Activated CD4-positive, alpha-beta T cell treated with anti-CD3 and anti-CD28 coated beads, Interleukin-2, amount 50 U/mL, for 48 hours (primary cell): ENCODE measurements around the gene AQP5.

Experiments used
- DNase-seq, 2 experiments: peaks; one replicate each; pipeline ENCODE4 v3.0.0-alpha.2; 2020

AQP5 gene

DNA sequence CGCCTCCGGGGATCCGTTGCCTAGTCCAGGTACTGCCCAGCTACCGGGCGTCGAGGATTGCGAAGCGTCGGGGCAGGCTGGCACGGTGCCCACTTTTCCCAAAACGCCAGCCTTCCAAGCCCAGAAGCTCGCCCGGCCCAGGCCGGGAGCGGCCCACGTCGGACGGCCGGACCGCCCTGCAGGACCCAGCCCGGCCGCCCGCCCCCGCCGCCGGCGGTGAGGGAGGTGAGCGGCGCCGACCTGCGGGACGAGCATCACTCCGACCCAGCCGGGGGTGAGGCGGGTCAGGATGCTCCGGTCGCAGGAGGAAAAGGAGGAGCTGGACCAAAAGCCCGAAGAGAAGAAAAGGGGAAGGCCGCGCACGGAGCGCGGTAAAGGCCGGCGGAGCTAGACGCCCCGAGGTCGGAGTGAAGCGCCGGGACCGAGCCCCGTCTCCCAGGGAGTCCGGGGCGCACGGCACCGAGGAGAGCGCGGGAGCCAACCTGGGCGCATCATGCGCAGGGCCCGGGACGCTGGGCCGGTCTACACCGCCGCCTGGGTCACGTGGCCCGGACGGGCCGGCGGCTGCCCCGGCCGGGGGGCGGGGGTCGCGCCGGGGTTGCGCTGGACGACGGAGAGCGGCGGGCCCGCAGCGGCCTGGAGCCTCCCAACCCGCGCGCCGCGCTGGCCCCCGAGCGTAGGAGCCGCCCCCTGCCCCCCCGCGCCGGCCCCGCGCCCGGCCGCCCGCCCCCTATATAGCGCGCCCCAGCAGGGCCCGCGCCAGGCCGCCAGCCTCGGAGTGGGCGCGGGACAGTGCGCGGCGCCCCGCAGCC, at the start of gene AQP5:
Gene AQP5 (plus strand): TSS at position 762 of the 812 bp plus-strand sequence. CDS start 146 bp downstream, outside the sequence.
- no peak for DNase-seq

GRCh38 chr12:49912345-49913255, 49.1 kb upstream of the AQP5 start:
- DNase-seq = no peak

DNA sequence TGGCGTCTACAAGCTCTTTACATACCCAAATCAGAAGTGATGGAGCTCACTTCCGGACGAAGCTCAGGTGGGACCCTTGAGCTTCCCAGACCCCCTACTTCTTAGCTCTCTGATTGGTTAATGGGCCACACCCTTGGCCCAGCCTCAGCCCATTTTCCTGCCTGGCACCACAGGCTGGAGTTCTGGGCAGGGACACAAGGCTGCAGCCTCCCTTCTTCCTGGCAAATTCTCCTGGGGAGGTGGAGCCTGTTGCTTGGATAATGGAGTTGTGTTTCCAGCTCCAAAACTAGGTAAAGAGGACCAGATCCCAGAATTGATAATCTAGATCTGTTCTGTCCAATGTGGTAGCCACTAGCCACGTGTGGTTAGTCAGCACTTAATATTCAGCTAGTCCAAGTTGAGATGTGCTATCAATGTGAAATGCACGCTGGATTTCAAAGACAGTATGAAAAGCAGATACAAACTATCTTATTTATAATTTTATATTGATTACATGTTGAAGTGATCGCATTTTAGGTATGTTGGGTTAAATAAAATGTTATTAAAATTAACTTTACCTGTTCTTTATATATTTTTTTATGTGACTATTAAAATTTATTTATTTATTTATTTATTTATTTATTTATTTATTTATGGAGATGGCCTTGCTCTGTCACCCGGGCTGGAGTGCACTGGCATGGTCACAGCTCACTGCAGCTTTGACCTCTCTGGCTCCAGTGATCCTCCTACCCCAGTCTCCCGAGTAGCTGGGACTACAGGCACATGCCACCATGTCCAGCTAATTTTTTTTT, 45.3 kb upstream of the AQP5 start:
- no peak for DNase-seq

DNA sequence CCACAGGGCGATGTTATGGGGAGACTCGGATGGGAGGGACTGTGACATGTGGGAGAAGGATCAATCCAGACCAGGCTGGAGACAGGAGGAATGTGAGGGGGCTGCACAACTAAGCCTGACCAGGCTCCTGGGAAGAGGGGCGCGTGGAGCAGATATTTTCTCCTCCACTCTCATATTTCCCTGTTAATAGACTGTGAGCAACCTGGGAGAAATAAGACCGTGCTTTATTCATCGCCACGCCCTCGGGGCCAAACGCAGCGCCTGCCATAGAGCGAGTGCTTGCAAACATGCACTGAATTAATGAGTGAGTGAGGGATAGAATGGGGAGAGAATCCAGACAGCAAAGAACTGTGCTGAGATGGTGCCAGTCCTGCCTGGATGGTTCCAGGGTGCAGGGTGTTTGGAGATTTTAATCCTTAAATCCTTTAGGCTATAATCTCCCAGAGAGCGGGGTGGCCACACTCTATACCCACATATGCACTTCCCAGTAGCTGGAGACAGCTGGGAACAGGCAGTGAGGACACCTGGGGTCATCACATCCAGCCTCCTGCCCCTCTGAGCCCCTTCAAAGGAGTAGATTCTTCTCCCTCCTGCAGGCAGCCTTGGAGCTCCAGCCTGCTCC, 44.4 kb upstream of the AQP5 start:
- no peak for DNase-seq

DNA sequence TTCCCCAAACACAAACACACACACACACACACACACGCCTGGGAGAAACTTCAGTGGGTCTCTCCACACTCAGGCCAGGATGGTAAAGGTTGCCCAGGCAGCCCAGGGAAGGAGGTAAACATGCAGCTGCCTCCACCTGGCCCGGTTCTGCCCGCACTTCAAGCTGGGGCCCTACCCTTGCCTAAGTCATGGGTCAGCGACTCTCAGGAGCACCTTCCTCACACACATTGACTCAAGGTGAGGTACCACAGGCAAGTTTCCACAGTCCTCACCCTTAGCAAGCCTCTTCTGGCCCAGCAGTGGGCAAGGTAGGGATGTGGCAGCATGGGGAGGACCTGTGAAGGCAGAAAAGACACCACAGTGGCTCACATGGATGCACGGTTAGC, 43.9 kb upstream of the AQP5 start:
- DNase-seq = no peak

DNA sequence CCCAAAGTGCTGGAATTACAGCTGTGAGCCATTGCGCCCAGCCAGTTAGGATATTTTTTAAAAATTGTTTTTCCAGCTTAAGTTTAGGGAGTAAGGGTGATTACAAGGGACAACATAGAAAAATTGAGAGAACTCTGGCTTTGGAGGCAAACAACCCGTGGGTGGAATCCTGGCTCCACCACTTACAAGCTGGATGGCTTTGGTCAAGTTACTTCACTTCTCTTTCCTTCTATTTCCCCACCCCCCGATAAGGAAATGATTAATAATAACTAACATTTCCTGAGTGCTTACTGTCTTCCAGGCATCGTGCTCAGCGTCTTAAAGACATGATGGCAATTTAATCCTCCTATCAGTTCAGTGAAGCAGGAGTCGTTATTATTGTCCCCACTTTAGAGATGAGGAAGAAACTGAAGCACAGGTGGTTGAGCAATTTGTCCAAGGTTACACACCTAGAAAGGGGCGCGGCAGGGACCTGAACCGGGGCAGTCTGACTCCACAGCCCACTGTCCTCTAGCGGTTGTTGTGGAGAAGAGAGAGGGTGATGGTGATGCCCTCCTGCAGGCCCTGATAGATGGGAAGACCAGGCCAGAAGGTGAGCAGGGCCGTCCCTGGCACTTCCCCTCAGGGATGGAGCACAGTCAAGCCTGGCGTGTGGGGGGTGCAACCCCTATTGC, 41.3 kb upstream of the AQP5 start:
- no peak for DNase-seq

- DNase-seq = no peak
Measured at GRCh38 chr12:49920915-49921286, 40.8 kb upstream of the AQP5 start.

DNA sequence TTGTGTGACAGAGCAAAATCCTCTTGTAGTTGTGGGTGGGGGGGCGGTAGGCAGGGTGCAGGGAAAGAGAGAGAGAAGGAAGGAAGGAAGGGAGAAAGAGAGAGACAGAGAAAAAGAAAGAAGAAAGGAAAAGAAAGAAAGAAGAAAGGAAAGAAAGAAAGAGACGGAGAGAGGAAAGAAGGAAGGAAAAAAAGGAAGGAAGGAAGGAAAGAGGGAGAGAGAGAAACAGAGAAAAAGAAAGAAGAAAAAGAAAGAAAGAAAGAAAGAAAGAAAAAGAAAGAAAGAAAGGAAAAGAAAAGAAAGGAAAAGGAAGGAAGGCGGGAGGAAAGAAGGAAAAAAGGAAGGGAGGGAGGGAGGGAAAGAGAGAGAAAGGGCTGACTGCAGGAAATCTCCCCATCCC, 40.4 kb upstream of the AQP5 start:
- DNase-seq = no peak

GRCh38 chr12:49921936-49922335, 39.7 kb upstream of the AQP5 start:
- no peak for DNase-seq

DNA sequence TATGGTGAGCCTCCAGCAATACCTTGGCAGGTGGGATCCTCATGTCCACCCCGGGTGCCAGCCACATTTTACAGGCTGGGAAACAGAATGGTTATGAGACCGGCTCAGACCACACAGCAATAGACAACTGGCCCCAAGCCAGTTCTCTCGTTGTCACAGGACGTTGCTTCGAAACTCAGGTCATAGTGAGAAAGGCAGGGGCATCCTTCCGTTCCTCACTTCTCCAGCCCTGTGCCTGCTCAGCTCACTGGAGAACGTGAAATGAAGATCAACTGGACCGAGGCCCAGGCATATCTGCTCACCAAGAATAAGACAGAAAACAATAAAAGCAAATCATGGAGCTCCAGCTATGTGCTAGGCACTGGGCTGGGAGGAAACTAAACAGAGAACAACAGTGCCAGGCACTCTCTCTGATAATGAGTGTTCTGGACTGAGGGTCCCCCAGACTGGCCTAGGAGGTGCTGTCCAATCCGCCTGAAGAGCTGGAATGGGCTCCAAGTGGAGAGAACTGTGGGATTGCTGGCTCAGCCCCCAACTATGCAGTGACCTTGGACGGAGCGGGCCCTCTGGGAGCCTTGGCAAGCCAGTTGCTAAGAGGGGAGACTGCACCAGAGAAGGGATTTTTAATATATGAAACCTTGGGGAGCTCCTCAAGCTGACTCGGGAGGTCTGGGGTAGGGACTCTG, 39.2 kb upstream of the AQP5 start:
- DNase-seq = no peak

DNA sequence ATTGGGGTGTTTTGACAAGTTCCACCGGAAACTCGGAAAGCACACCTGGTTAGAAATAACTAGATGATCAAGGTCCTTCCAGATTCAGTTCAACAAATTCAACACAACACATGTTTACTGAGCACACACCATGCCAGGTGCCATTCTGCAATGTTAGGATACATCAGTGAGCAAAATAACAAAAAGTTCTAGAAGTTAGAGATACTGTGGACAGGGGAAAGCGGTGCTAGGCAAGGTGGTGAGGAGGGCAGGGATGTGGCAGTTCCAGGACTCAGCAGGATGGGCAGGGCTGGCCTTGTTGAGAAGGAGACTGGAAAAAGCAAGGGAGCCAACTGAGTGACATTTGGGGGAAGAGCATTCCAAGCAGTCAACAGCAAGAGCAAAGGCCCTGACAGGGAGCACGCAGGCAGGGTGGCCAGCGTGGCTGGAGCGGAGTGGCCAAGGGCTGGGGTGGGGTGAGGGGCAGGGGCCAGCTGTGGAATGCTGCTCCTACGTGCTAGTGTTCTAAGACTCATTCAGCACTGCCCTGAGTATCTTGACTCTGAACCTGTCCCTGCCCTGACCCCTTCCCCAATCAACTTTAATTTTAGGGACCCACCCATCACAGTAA, 38.5 kb upstream of the AQP5 start:
- DNase-seq = no peak

DNA sequence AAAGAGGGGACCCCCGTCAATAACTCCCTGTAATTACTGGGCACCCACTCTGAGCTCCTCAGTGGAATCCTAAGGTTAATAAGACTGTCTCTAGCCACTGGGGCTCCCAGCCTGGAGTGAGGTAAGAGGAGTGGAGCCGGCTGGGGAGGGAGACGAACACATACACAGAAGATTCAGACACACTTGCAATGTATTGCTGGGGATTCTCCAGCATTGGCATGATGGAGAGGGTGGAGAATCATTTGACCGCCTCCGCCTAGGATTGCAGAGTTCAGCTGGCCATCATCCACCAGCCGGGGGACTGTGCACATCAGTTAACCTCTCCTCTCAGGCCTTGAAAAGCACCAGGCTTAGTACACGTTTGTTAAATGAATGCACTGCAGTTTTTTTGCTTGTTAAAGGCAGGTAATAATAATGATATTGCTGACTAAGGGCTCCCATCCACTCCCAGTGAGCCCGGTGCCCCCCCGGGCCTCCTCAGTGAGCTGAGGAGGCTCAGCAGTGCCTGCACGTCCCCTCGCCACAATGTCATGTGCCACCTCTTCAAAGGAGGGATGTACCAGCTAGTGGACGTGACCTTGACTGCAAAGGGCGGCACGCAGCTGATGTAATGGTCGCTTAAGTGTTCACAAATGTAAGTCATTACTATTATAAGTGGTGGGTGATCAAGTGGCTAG, 37.7 kb upstream of the AQP5 start:
- no peak for DNase-seq

DNA sequence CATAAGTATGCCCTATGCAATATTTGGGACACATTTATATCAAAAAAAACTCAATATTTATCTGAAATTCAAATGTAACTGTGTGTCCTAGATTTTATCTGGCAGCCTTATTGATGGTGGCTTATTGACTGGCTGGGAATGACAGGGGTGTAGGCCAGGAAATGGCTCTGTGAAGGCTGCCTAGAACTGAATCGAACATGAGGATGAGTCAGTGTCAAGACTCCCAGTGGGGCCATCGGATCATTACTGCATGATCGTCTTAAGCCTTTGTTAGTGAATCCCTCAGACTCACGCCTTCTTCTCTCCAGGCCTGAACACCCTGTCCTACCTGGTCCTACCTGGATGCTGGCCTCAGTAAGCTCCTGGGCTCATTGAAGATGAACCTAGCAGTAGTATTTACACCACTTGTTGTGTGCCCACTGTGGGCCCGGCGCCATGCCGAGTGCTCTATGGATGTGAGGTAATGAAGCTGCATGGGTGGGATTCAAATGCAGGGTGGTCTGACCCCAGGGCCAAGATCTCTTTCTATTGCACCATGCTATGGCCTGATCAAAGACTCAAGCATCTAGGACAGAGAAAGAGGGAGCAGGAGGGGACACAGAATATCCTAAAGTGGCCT, 36.9 kb upstream of the AQP5 start:
- DNase-seq = no peak

- no peak for DNase-seq
Measured at GRCh38 chr12:49925433-49926204, 36.1 kb upstream of the AQP5 start.

DNA sequence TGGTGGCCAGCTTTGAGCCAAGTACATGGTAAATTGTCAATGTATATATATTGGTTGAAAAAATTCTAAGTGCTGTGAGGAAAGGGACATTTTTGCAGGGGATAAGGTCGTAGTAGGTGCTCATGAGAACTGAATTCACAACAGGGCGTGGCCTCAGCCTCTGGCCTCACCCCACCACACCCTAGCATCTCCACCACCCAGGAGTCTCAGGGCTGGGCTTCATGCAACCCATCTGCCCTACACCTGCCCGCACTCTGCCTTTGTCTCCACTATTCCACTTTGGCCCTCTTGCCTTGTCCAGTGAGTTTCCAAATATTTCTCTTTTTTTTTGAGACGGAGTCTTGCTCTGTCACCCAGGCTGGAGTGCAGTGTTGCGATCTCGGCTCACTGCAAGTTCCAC, 33.2 kb upstream of the AQP5 start:
- DNase-seq = no peak

DNA sequence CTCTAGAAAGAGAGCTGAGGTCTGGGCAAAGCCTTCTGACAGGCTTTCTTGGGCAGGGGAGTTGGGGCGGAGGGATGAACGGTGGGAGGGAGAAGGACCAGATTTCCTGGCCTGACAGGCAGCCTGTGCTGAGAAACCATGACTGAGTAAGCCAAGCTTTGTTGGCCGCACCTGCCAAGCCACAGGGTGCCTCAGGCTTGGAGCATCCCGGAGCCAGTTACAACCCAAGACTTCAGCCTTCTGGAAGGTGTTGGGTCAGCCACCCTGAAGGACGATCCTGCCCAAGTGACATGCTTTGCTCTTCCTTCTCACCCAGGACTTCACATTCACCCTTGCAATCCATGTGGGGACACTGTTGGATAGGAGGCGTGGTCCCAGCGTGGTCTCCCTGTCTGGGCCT, 32.1 kb upstream of the AQP5 start:
- DNase-seq = no peak

GRCh38 chr12:49930515-49931288, 31.0 kb upstream of the AQP5 start:
- no peak for DNase-seq

GRCh38 chr12:49932023-49932422, 29.6 kb upstream of the AQP5 start:
- no peak for DNase-seq
